Amniotic stem cell (primary cell): Measurements from ENCODE around the gene CCDC93.
A peak's percentile ranks its signal among the peaks of the same experiment; 100 is the strongest.

Experiments used
- DNase-seq: peaks from one replicate; lab custom pipeline; 2025; lab: John Stamatoyannopoulos, UW

CCDC93 gene

GRCh38 chr2:117917223-117917917 is 96.5 kb downstream of the CCDC93 start:
- DNase-seq: peak; percentile 2

- no peak for DNase-seq
Observed at GRCh38 chr2:117902933-117903332, 110.9 kb downstream of the CCDC93 start.

DNA sequence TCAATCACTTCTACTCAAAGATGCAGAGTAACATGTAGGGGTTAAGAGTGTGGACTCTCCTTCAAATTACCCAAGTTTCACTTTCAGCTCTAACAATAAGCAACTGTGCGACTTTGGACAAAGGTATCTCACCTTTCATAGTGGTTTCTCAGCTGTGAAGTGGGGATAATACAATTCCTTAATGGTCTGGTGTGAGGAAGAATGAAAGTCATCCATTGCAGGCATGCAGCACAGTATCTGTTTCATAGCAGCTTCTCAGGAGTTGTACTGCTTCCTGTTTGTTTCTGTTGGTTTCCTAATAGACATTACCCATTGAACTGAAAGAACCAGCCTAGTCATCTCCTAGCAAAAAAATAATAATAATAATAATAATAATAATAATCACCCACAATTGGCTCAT is 125.0 kb downstream of the CCDC93 start:
- no peak for DNase-seq

DNA sequence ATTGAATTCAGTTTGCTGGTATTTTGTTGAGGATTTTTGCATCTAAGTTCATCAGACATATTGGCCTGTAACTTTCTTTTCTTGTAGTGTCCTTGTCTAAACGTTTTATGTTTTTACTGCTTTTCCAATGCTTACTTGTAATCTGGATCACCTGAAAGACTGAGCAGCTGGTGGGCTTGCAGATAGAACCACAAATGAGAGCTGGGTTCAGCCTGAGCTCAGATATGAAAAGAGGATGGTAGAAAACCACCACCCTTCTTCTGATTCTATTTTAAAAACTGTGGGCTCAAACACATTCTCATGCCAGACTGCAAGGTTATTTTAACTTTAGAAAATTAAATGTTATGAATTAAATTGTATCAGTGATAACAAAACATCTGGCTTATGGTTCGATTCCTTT is 128.6 kb downstream of the CCDC93 start:
- no peak for DNase-seq

DNA sequence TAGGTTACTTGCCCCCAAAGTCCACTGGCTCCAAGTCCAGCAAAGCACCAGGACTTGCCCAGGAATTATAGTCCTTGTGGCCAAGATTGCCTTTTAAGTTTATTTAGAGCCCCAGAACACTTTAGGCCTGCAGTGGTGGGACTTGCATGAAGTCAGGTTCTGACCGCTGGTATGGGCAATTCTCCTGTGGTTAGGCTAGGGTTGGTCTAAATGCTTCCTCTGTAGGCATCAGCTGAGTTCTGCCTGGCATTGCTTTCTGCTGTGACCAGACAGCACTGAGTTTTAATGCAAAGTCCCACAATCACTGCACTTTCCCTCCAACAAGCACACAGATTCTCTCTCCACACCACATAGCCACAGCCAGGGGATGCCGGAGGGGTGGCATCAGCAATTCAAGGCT is 134.9 kb downstream of the CCDC93 start:
- no peak for DNase-seq

GRCh38 chr2:117875786-117876185 is 138.1 kb downstream of the CCDC93 start:
- DNase-seq: no peak
